Measurements from ENCODE around the gene SDK1.
"Not testable (repeated sequence)": the region's sequence is repeated elsewhere in the genome, so short reads cannot be mapped to it uniquely, and the experiment has no call there.

Gene SDK1

DNA sequence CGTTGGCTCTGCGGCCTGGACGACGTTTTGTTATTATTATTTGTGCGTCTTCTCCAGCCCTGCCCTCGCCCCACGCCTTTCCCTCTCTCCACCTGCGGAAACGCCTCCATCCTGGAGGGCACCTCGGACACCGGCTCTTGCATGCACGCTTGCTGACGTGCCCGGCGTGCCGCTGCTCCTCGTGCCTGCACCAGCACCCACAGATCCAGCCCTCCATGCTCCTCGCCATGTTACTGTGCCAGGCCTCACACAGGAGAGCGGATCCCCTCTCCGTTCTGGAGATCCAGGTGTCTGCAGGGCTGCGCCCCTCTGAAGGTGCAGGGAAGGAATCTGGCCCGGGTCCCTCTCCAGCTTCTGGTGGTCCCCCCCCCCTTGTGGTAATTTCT is 1007.1 kb downstream of the SDK1 start (continued):
- TF ChIP-seq ZNF184 (tag by site-specific recombination; IDR thresholded peaks at IDR 0.05) (no peak), ZNF132 (tag by site-specific recombination; IDR thresholded peaks at IDR 0.05; ENCODE audit: borderline replicate concordance) (no peak), ZNF664 (tag by site-specific recombination; IDR thresholded peaks at IDR 0.05) (no peak), ZNF202 (tag by site-specific recombination; IDR thresholded peaks at IDR 0.05; ENCODE audit: borderline replicate concordance) (no peak), SP3 (tag by site-specific recombination; IDR thresholded peaks at IDR 0.05) (no peak), ZNF549 (tag by site-specific recombination; IDR thresholded peaks at IDR 0.05) (no peak)

DNA sequence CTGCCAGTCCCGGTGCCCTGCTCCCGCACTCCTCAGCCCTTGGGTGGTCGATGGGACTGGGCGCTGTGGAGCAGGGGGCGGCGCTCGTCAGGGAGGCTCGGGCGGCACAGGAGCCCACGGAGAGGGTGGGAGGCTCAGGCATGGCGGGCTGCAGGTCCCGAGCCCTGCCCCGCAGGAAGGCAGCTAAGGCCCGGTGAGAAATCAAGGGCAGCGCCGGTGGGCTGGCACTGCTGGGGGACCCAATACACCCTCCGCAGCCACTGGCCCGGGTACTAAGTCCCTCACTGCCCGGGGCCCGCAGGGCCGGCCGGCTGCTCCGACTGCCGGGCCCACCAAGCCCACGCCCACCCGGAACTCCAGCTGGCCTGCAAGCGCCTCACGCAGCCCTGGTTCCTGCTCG is 1012.9 kb downstream of the SDK1 start:
- H3K9me3 ChIP-seq (ENCODE audit: control insufficient read depth, insufficient read depth, low read depth, low read length); H3K4me1 ChIP-seq (ENCODE audit: control insufficient read depth, insufficient read depth, low read length); CTCF ChIA-PET; H3K36me3 ChIP-seq (ENCODE audit: control insufficient read depth in 2 of 2, insufficient read depth in 1 of 2, low read length in 2 of 2); H3K4me3 ChIP-seq (ENCODE audit: low read depth, low read length); POLR2A ChIA-PET; H3K27ac ChIP-seq (ENCODE audit: extremely low read depth, low read depth, low read length): not testable (repeated sequence)

DNA sequence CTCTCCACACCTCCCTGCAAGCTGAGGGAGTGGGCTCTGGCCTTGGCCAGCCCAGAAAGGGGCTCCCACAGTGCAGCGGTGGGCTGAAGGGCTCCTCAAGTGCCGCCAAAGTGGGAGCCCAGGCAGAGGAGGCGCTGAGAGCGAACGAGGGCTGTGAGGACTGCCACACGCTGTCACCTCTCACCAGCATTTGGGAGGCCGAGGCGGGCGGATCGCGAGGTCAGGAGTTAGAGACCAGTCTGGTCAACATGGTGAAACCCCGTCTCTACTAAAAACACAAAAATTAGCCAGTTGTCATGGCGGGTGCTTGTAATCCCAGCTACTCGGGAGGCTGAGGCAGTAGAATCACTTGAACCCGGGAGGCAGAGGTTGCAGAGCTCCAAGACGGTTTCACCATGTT is 1013.3 kb downstream of the SDK1 start:
- CTCF ChIA-PET: not testable (repeated sequence)

More for the DNA sequence above, 1013.3 kb downstream of the SDK1 start:
- H3K27ac ChIP-seq (ENCODE audit: extremely low read depth, low read depth, low read length); H3K4me3 ChIP-seq (ENCODE audit: low read depth, low read length); H3K36me3 ChIP-seq (ENCODE audit: control insufficient read depth in 2 of 2, insufficient read depth in 1 of 2, low read length in 2 of 2); H3K4me1 ChIP-seq (ENCODE audit: control insufficient read depth, insufficient read depth, low read length); H3K9me3 ChIP-seq (ENCODE audit: control insufficient read depth, insufficient read depth, low read depth, low read length); POLR2A ChIA-PET: not testable (repeated sequence)

Data from HEK293 (cell line).